Mesendoderm (in vitro differentiated cells): ENCODE data around the gene LRRC45.
A peak's percentile ranks its signal among the peaks of the same experiment; 100 is the strongest.

Experiments used
- DNase-seq: peaks from one replicate; pipeline ENCODE4 v3.0.0; 2013
- H2AK5ac ChIP-seq: 2 replicates; pipeline ENCODE4 v1.6.1; 2013; ENCODE audit warnings: low read length, inconsistent platforms
- H2BK120ac ChIP-seq: 2 replicates; pipeline ENCODE4 v1.6.1; 2013; ENCODE audit warnings: low read depth, mild to moderate bottlenecking, low read length, moderate library complexity, mixed read lengths
- H2BK15ac ChIP-seq: replicated peaks from 2 replicates; pipeline ENCODE4 v1.6.1; 2013; ENCODE audit warnings: low read depth, mild to moderate bottlenecking, moderate library complexity
- H2BK5ac ChIP-seq: 2 replicates; pipeline ENCODE4 v1.6.1; 2013; ENCODE audit warnings: low read length, inconsistent platforms
- H3K18ac ChIP-seq: 2 replicates; pipeline ENCODE4 v1.6.1; 2013; ENCODE audit warnings: mild to moderate bottlenecking, low read length, mixed read lengths
- H3K23ac ChIP-seq: one replicate; pipeline ENCODE4 v1.6.1; 2013; ENCODE audit warnings: low read length
- H3K27ac ChIP-seq: 2 replicates; pipeline ENCODE4 v1.5.1; 2013; ENCODE audit warnings: low read depth, mild to moderate bottlenecking, inconsistent platforms, low read length, moderate library complexity
- H3K27me3 ChIP-seq: 2 replicates; pipeline ENCODE4 v1.6.1; 2013; ENCODE audit warnings: low read length, control low read depth, mild to moderate bottlenecking, inconsistent platforms; ENCODE audit not compliant: insufficient read depth, poor library complexity
- H3K36me3 ChIP-seq: 2 replicates; pipeline ENCODE4 v1.6.1; 2013; ENCODE audit warnings: low read length, inconsistent platforms; ENCODE audit not compliant: control insufficient read depth, insufficient read depth
- H3K4ac ChIP-seq: one replicate; pipeline ENCODE4 v1.6.1; 2013; ENCODE audit warnings: low read depth, mild to moderate bottlenecking, low read length, moderate library complexity
- H3K4me1 ChIP-seq: 2 replicates; pipeline ENCODE4 v1.6.1; 2013; ENCODE audit warnings: low read depth, low read length, inconsistent platforms; ENCODE audit not compliant: control insufficient read depth
- H3K4me2 ChIP-seq: 2 replicates; pipeline ENCODE4 v1.6.1; 2013; ENCODE audit warnings: low read length
- H3K4me3 ChIP-seq: 2 replicates; pipeline ENCODE4 v1.5.1; 2013; ENCODE audit warnings: mild to moderate bottlenecking, low read length
- H3K56ac ChIP-seq: one replicate; pipeline ENCODE4 v1.6.1; 2013; ENCODE audit warnings: low read length
- H3K79me1 ChIP-seq: 2 replicates; pipeline ENCODE4 v1.6.1; 2013; ENCODE audit warnings: low read length, inconsistent platforms
- H3K79me2 ChIP-seq: 2 replicates; pipeline ENCODE4 v1.6.1; 2013; ENCODE audit warnings: mild to moderate bottlenecking, low read length; ENCODE audit not compliant: control insufficient read depth, insufficient read depth
- H3K9ac ChIP-seq: 2 replicates; pipeline ENCODE4 v1.6.1; 2013; ENCODE audit warnings: low read length, inconsistent platforms
- H4K5ac ChIP-seq: one replicate; pipeline ENCODE4 v1.6.1; 2013; ENCODE audit warnings: low read length
- H4K8ac ChIP-seq: one replicate; pipeline ENCODE4 v1.6.1; 2013; ENCODE audit warnings: low read depth, mild to moderate bottlenecking, control low read depth, low read length, moderate library complexity
- WGBS: extraction: QIAGEN DNeasy Blood & Tissue Kit; methylation state at CpG from one replicate; pipeline ENCODE4 v1.1.7; 2013; ENCODE audit warnings: low lambda C conversion rate, missing lambda C conversion rate; ENCODE audit not compliant: insufficient coverage; ENCODE audit errors: extremely low coverage; 5-methylcytosine and 5-hydroxymethylcytosine counted together

LRRC45 gene

DNA sequence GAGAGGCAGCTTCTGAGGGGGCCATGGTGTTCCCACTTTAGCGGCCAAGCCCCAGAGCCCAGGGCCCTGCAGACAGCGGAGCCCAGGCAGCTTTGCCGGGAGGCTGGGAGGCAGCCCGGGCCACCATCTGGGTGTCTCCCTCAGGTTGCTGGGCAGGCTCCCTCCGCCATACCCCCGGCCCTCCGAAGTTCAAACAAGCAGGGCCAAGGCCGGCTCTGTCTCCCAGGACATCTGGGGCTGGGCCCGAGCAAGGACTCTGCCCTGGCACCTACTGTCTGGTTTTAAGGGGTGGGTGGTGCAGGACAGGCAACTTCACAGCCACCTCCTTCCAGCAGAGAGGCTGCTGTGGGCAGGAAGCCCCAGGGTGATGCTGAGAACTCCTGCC is 39.9 kb downstream of the LRRC45 start:
- H2BK120ac ChIP-seq, result no peak overlapping the region

DNA sequence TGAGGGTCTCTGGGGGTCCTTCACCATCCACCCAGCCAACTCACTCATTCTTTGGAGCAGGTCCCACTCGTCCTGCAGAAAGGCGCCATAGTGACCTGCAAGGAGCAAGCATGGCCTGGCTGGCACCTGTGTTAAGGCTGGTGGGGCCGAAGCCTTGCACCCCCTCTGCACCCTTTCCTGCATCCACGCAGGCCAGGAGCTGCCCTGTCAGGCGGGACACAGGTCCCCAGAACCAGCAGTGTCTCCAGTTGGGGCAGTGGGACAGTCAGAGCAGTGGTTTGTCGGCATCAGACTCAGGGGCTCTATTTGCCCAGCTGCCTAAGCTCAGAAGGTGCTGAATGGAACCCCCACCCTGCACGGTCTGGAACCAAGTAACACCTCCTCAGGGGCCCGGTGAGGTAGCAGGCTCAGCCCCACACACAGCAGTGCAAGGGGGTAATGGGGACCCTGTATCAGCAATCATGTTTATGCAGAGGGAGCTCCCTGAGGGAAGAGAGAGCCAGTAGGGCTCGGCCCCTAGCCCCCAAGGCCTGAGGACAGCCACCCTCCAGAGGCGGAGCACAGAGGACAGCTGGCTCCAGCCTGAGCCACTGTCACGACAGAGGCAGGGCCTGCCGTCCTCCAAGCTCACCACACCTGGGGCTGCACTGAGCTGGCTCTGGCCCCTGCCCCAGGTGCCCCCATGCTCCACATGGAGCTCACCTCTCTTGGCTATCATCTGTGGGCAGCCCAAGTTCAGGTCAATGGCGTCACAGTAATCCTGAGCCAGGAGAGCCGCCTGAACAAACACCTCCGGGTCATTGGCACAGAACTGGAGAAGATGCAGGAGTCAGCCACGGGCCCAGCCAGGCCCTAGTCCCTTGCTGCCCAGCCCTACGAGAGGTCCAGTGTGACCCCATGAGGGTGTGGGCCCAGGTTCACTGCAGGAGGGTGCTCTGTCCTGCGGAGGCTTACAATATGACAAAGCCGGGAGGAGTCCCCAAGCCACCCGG is 40.6 kb downstream of the LRRC45 start:
- Histone ChIP-seq H2BK5ac (no peak overlapping the region), H3K56ac (no peak overlapping the region), H3K36me3 (peaks cover 4% of the 10 kb centered on the region), H3K4me1 (no peaks in the 10 kb centered on the region), H3K18ac (no peak overlapping the region), H3K4me3 (no peak overlapping the region), H3K27ac (no peak overlapping the region), H3K4ac (no peak overlapping the region), H3K79me2 (no peaks in the 10 kb centered on the region), H3K27me3 (no peaks in the 10 kb centered on the region), H3K4me2 (no peak overlapping the region), H2BK15ac (no peak overlapping the region), H4K5ac (no peak overlapping the region), H3K79me1 (peaks cover 2% of the 10 kb centered on the region), H2BK120ac (no peak overlapping the region), H3K9ac (no peak overlapping the region), H2AK5ac (no peak overlapping the region), H4K8ac (no peak overlapping the region), H3K23ac (no peak overlapping the region)
- WGBS, result no CpG with 5 or more reads among the region's 20 CpGs
- no peak for DNase-seq

More for the DNA sequence above, 39.9 kb downstream of the LRRC45 start:
- Histone ChIP-seq H2BK5ac (no peak overlapping the region), H4K8ac (no peak overlapping the region), H2BK15ac (no peak overlapping the region), H3K4ac (no peak overlapping the region), H3K4me3 (no peak overlapping the region), H4K5ac (no peak overlapping the region), H3K27ac (no peak overlapping the region), H3K79me1 (peaks cover 2% of the 10 kb centered on the region), H3K4me1 (no peaks in the 10 kb centered on the region), H3K79me2 (no peaks in the 10 kb centered on the region), H2AK5ac (no peak overlapping the region), H3K4me2 (no peak overlapping the region), H3K56ac (no peak overlapping the region), H3K9ac (no peak overlapping the region), H3K23ac (no peak overlapping the region), H3K36me3 (peaks cover 4% of the 10 kb centered on the region), H3K27me3 (no peaks in the 10 kb centered on the region), H3K18ac (no peak overlapping the region)
- DNase-seq, result no peak
- WGBS, result no CpG with 5 or more reads among the region's 9 CpGs

DNA sequence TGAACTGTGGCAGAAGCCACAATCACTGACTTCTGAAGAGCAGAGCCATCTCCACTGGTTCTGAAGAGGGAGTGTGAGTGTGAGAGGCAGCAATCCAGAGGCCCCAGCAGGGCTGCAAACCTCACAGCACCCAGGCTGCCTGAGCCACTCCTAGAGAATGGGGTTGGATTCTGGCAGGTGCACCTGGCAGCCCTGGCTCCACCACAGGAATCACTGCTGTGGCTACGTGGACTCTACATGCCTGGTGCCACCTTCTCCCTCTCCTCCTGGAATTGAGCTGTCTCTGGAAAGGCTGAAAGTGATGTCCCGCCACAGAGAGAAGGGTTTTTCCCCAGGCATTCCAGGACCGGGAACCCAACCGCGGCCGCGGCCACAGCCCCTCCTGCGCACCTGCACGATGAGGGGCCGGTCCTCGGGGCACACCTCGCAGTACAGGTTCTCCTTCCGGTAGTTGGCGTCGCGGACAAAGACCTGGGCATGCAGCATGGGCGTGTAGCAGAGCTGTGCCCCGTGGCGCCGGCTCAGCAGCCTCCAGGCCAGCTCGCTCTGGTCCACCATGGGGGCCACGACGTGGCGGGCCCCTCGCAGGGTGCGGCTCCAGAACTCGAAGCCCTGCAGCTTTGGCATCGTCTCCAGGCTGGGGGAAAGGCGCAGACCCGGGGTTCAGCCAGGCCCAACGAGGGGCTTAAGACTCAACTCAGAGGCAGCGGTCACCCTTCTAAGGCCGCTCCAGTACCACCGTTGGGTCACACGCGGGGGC is 41.5 kb downstream of the LRRC45 start:
- no peak for DNase-seq
- Histone ChIP-seq H2BK5ac (no peak overlapping the region), H3K4ac (no peak overlapping the region), H3K56ac (peak overlapping the region; percentile 94), H3K9ac (peak overlapping the region; percentile 85), H3K79me1 (peaks cover 2% of the 10 kb centered on the region), H3K4me3 (peak overlapping the region; percentile 73), H2AK5ac (no peak overlapping the region), H4K5ac (no peak overlapping the region), H3K23ac (no peak overlapping the region), H3K79me2 (no peaks in the 10 kb centered on the region), H3K27ac (no peak overlapping the region), H3K4me2 (peak overlapping the region; percentile 53), H2BK15ac (no peak overlapping the region), H3K4me1 (no peaks in the 10 kb centered on the region), H3K36me3 (peaks cover 4% of the 10 kb centered on the region), H3K18ac (no peak overlapping the region), H3K27me3 (no peaks in the 10 kb centered on the region), H4K8ac (no peak overlapping the region), H2BK120ac (no peak overlapping the region)
- no CpG with 5 or more reads among the region's 36 CpGs for WGBS

DNA sequence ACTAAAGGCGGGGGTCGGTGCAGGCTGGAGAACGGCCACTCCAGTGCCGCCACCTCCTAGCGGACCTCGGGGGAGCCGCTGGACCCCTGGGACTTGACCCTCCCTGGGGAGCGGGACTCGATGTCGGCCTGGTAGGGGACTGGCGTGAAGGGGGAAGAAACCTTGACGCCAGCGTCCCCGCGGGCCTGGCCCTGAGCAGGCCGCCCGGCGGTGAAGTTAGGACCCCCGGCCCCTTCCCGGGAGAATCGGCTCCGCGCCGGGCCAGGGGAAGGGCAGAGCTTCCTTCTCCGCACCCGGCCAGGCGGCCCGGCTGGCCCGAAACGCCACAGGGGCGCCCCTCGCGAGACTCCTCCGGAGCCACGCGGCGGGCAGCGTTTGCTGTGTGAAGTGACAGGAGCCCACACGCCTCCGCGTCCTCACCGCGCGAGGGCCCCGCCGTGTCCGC is 42.1 kb downstream of the LRRC45 start:
- H2BK15ac ChIP-seq, result no peak overlapping the region
- H3K23ac ChIP-seq, result no peak overlapping the region
- H3K79me2 ChIP-seq, result no peaks in the 10 kb centered on the region
- H3K79me1 ChIP-seq, result peaks cover 2% of the 10 kb centered on the region
- H2BK120ac ChIP-seq, result no peak overlapping the region
- no peak for DNase-seq
- H3K27me3 ChIP-seq, result no peaks in the 10 kb centered on the region
- H2BK5ac ChIP-seq, result no peak overlapping the region
- H3K4me2 ChIP-seq, result peak overlapping the region; percentile 53
- H3K4me3 ChIP-seq, result peak overlapping the region; percentile 73
- no peak overlapping the region for H4K5ac ChIP-seq
- peaks cover 4% of the 10 kb centered on the region for H3K36me3 ChIP-seq
- H3K56ac ChIP-seq, result peak overlapping the region; percentile 94
- H3K9ac ChIP-seq, result peak overlapping the region; percentile 85
- no peak overlapping the region for H2AK5ac ChIP-seq
- no peak overlapping the region for H4K8ac ChIP-seq
- no peak overlapping the region for H3K27ac ChIP-seq
- no peaks in the 10 kb centered on the region for H3K4me1 ChIP-seq
- H3K18ac ChIP-seq, result no peak overlapping the region
- peak overlapping the region; percentile 39 for H3K4ac ChIP-seq
- no CpG with 5 or more reads among the region's 47 CpGs for WGBS

DNA sequence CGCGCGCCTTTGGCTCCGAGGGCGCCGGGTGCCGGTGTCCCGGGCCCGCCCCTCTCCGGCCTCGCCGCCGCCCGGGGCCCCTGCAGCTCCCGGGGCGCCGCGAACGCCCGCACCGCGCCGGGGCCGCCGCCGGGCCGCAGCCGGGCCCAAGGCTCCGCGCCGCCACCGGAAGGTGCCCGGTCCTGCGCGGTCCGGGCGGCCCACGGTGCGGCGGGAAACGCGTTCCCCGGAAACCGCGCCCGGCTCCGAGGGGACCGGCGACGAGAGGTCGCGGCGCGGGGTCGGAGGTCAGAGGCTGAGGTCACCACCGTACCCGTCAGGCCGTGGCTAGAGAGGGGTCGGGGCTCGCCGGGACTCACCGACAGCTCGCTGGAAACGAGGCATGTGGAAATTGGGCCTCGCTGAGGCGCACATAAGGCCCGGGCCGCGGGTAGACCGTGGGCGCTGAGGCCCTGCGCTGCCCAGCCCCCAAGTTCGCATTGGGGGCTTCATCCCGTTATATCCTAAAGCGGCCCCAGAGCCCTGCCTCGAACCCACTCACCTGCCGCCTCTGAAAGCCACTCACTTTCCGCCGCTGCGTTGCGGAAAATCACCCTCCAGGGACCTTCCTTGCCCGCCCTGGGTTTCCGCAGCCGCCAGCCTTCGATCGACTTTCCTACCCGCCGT is 42.7 kb downstream of the LRRC45 start, which contains the start of gene DUS1L:
TSS of gene DUS1L (minus strand) at position 167 of the 666 bp plus-strand sequence. CDS start 745 bp downstream, outside the sequence.
- Histone ChIP-seq H4K5ac (no peak within 1 kb of the TSS), H3K23ac (peak within 1 kb of the TSS; percentile 3), H3K4me2 (peak within 1 kb of the TSS; percentile 68), H3K4me3 (peak within 1 kb of the TSS; percentile 73), H3K9ac (peak within 1 kb of the TSS; percentile 88), H3K27me3 (no peaks in the 10 kb centered on the region), H3K4me1 (no peaks in the 10 kb centered on the region), H3K27ac (no peak within 1 kb of the TSS), H3K36me3 (peaks cover 2% of the 10 kb centered on the region), H2BK15ac (no peak within 1 kb of the TSS), H3K4ac (peak within 1 kb of the TSS; percentile 39), H4K8ac (peak within 1 kb of the TSS; percentile 90), H2BK5ac (no peak within 1 kb of the TSS), H3K56ac (peak within 1 kb of the TSS; percentile 95), H3K79me1 (peaks cover 2% of the 10 kb centered on the region), H2AK5ac (no peak within 1 kb of the TSS), H3K18ac (peak within 1 kb of the TSS; percentile 1), H3K79me2 (no peaks in the 10 kb centered on the region), H2BK120ac (no peak within 1 kb of the TSS)
- DNase-seq, result peak; percentile 50
- WGBS, result no CpG with 5 or more reads among the region's 88 CpGs
